SJCRH30 (cell line): Measurements from ENCODE around the gene ZFAND3. TPM values are rescaled to one million over a fixed set of nuclear protein-coding genes. Genes with fewer than 3 reads are reported as not detected.

Experiments
- DNase-seq, 2 experiments: peaks; one replicate each; pipeline ENCODE4 v3.0.0-alpha.2; 2015 to 2020
- H3K27ac ChIP-seq: fragments of 250-450 bp; sonication (Bioruptor Pico); 2 replicates; pipeline ENCODE4 v1.5.1; 2020; ENCODE audit warnings: mild to moderate bottlenecking, moderate library complexity
- H3K27me3 ChIP-seq: fragments of 250-450 bp; sonication (Bioruptor Pico); 2 replicates; pipeline ENCODE4 v1.5.1; 2020; ENCODE audit warnings: mild to moderate bottlenecking, moderate library complexity
- H3K36me3 ChIP-seq: fragments of 250-450 bp; sonication (Bioruptor Pico); 2 replicates; pipeline ENCODE4 v1.5.1; 2020; ENCODE audit warnings: mild to moderate bottlenecking, moderate library complexity
- H3K4me1 ChIP-seq: fragments of 250-450 bp; sonication (Bioruptor Pico); 2 replicates; pipeline ENCODE4 v1.5.1; 2020; ENCODE audit warnings: mild to moderate bottlenecking, moderate library complexity
- H3K4me3 ChIP-seq: fragments of 250-450 bp; sonication (Bioruptor Pico); 2 replicates; pipeline ENCODE4 v1.5.1; 2020; ENCODE audit warnings: mild to moderate bottlenecking, moderate library complexity
- H3K9me3 ChIP-seq: fragments of 250-450 bp; sonication (Bioruptor Pico); replicated peaks from 2 replicates; pipeline ENCODE4 v1.5.1; 2020; ENCODE audit warnings: mild to moderate bottlenecking, moderate library complexity
- total RNA-seq: library from RNA; depleted of rRNA; stranded (reverse); fragments of >200 nt; shearing (Covaris generic); gene quantifications from 2 replicates; pipeline ENCODE4 v1.2.3, GENCODE V29; 2014

The ZFAND3 gene
- total RNA-seq, 1 experiment from 2014 or later = 28.7 TPM

- H3K9me3 ChIP-seq = no peaks in the 10 kb centered on the region
- no peaks in the 10 kb centered on the region; the same call in none of the 2 replicates for H3K36me3 ChIP-seq
- no peaks in the 10 kb centered on the region for H3K27me3 ChIP-seq
- no peak overlapping the region for H3K4me3 ChIP-seq
- H3K27ac ChIP-seq = no peak overlapping the region
- DNase-seq = no peak
- H3K4me1 ChIP-seq = no peaks in the 10 kb centered on the region; the same call in 1 of the 2 replicates
Measured at GRCh38 chr6:37897818-37898515, 78.4 kb downstream of the ZFAND3 start.

DNA sequence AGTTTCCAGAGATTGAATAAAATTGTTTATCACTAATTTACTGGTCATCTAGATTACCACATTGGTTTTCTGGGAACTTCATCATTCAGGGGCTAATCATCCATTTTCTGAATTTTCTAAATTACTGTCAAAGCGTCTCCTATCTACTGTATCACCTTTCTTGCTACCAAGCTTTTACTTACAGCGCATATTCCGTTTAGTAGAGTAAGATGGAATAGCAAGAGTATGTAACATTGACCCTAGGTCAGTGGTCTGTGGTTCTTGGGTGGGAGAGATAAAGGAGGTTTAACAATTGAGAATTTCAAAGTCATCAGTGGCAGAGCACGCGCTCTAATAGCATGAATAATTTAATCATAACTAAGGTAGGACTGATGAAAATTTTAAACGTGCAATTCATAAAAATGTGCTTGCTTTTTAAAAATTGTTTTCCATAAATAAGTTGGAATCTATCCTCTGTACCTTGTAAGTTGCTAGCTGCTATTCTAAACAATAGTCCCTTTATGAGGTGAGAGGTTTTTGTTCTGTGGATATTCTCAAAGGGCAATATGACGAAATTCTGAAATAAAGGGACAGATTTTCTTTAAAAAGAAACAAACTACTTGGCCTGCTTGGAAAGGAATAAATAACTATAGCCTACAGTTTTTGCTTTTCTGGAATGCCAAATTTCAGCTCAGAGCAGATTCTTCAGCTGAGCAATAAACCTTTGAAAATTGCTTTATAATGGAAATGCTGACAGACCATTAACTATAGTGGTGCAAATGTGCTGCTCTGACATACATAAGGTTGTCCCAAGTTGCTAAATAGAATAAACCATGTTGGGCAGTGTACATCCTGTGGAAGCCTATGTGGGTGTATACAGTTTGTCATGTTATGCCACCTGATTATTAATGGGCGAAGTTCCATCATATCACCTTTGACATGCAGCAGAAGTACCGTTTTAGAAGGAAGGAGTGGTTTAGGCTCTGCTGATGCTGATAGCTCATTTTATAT is 84.1 kb downstream of the ZFAND3 start:
- DNase-seq = no peak
- Histone ChIP-seq H3K4me1 (no peaks in the 10 kb centered on the region), H3K4me3 (no peak overlapping the region), H3K9me3 (no peaks in the 10 kb centered on the region), H3K36me3 (no peaks in the 10 kb centered on the region), H3K27ac (no peak overlapping the region), H3K27me3 (no peaks in the 10 kb centered on the region)

DNA sequence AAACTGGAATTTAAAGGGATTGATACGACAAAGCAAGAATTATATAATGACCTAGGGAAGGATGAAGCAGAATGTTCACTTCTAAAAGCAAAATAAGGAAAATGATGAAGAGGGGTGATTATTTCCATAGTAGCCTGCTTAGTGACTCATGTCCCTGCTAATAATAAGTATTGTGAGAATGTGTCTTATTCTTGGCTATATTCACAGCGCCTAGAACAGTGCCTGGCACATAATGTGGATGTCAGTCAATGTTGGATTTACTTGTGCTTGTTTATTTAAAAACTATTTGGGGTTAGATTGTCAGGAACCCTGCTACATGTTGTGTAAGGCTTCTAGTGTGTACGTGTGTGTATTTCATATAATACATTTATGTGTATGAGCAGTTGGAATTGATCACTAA is 85.1 kb downstream of the ZFAND3 start:
- Histone ChIP-seq H3K4me3 (no peak overlapping the region), H3K27me3 (no peaks in the 10 kb centered on the region), H3K27ac (no peak overlapping the region), H3K4me1 (no peaks in the 10 kb centered on the region), H3K9me3 (no peaks in the 10 kb centered on the region), H3K36me3 (no peaks in the 10 kb centered on the region)
- DNase-seq = no peak

- Histone ChIP-seq H3K27ac (no peak overlapping the region), H3K27me3 (no peaks in the 10 kb centered on the region), H3K36me3 (no peaks in the 10 kb centered on the region), H3K4me3 (no peak overlapping the region), H3K4me1 (no peaks in the 10 kb centered on the region), H3K9me3 (no peaks in the 10 kb centered on the region)
- DNase-seq = no peak
Measured at GRCh38 chr6:37906121-37906520, 86.6 kb downstream of the ZFAND3 start.

- Histone ChIP-seq H3K36me3 (no peaks in the 10 kb centered on the region), H3K9me3 (no peaks in the 10 kb centered on the region), H3K4me1 (no peaks in the 10 kb centered on the region), H3K27me3 (no peaks in the 10 kb centered on the region), H3K4me3 (no peak overlapping the region), H3K27ac (no peak overlapping the region)
- DNase-seq = no peak
Measured at GRCh38 chr6:37910998-37911397, 91.5 kb downstream of the ZFAND3 start.

- Histone ChIP-seq H3K27ac (no peak overlapping the region), H3K4me1 (no peaks in the 10 kb centered on the region), H3K9me3 (no peaks in the 10 kb centered on the region), H3K4me3 (no peak overlapping the region), H3K27me3 (no peaks in the 10 kb centered on the region), H3K36me3 (peaks cover 4% of the 10 kb centered on the region; the same call in 1 of the 2 replicates)
- no peak for DNase-seq
Measured at GRCh38 chr6:37913210-37913609, 93.7 kb downstream of the ZFAND3 start.

GRCh38 chr6:37915463-37915862 is 95.9 kb downstream of the ZFAND3 start:
- no peak overlapping the region for H3K27ac ChIP-seq
- DNase-seq = no peak
- no peaks in the 10 kb centered on the region for H3K9me3 ChIP-seq
- H3K36me3 ChIP-seq = peaks cover 4% of the 10 kb centered on the region; the same call in 1 of the 2 replicates
- no peak overlapping the region for H3K4me3 ChIP-seq
- no peaks in the 10 kb centered on the region for H3K4me1 ChIP-seq
- no peaks in the 10 kb centered on the region for H3K27me3 ChIP-seq

DNA sequence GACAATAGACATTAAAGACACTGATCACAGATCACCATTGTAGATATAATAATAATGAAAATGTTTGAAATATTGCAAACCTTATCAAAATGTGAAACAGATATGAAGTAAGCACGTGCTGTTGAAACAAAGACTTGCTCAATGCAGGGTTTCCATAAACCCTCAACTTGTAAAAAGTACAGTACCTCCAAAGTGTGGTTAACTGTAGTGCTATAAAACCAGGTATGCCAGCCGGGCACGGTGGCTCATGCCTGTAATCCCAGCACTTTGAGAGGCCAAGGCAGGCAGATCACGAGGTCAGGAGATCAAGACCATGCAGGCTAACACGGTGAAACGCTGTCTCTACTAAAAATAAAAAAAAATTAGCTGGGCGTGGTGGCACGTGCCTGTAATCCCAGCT is 96.6 kb downstream of the ZFAND3 start:
- Histone ChIP-seq H3K36me3 (peaks cover 4% of the 10 kb centered on the region; the same call in 1 of the 2 replicates), H3K4me3 (no peak overlapping the region), H3K9me3 (no peaks in the 10 kb centered on the region), H3K27me3 (no peaks in the 10 kb centered on the region), H3K27ac (no peak overlapping the region), H3K4me1 (no peaks in the 10 kb centered on the region)
- DNase-seq = no peak

GRCh38 chr6:37916675-37917074 is 97.1 kb downstream of the ZFAND3 start:
- no peaks in the 10 kb centered on the region for H3K4me1 ChIP-seq
- no peaks in the 10 kb centered on the region for H3K27me3 ChIP-seq
- DNase-seq = no peak
- H3K9me3 ChIP-seq = no peaks in the 10 kb centered on the region
- no peak overlapping the region for H3K27ac ChIP-seq
- H3K4me3 ChIP-seq = no peak overlapping the region
- peaks cover 4% of the 10 kb centered on the region; the same call in 1 of the 2 replicates for H3K36me3 ChIP-seq

DNA sequence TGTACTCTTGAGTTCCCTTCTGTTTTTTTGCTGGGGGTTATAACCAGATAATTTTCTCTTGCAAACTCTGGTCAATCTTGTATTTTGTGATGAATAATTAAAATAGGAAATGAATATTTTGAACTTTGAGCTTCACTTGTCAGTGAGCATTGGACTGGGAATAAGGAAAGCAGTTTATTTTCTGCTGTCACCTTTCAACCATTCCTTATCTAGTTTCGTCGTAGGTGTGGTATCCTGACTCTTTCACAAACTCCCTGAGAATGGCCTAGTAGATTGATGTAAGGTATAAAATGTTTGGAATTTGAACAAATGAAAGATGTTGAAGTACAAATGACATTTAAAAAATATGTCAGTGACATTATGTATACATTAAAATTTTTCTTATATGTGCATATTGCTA is 98.0 kb downstream of the ZFAND3 start:
- Histone ChIP-seq H3K36me3 (peaks cover 4% of the 10 kb centered on the region; the same call in 1 of the 2 replicates), H3K27me3 (no peaks in the 10 kb centered on the region), H3K9me3 (no peaks in the 10 kb centered on the region), H3K4me1 (no peaks in the 10 kb centered on the region), H3K27ac (no peak overlapping the region), H3K4me3 (no peak overlapping the region)
- no peak for DNase-seq

DNA sequence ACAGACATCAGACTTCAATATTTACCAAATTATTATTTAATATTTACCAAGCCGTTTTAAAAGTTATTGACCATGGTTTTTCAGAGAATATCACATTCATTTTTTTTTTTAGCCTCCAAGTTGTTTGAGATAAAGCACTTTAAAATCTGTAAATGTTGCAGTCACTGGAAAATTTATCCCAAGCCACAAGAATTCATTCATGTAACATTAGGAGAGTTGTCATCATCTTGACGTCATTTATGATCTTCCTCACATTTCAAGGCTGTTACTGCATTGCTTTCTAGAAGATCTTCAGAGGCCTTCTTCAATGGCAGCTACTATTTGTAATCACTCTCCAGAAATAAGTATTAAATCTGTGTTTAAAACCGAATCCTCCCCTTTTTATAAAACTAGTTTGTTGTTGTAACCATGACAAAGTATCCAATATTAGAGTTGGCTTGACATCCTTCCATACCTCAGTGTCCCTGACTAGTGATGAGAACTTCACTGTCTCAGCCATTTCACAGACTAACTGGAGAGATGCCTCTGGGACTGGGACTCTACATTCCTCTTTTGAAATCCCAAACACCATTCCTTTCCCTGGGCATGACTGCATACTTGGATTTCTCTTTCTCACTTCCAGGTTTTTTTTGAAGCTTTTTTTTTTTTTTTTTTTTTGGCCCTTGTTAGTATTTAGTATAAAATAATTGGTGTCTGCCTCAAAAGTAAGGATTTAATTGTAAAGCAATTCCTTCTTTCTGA is 100.1 kb downstream of the ZFAND3 start:
- Histone ChIP-seq H3K27me3 (no peaks in the 10 kb centered on the region), H3K36me3 (peaks cover 4% of the 10 kb centered on the region; the same call in 1 of the 2 replicates), H3K4me1 (no peaks in the 10 kb centered on the region), H3K27ac (no peak overlapping the region), H3K4me3 (no peak overlapping the region), H3K9me3 (no peaks in the 10 kb centered on the region)
- no peak for DNase-seq

DNA sequence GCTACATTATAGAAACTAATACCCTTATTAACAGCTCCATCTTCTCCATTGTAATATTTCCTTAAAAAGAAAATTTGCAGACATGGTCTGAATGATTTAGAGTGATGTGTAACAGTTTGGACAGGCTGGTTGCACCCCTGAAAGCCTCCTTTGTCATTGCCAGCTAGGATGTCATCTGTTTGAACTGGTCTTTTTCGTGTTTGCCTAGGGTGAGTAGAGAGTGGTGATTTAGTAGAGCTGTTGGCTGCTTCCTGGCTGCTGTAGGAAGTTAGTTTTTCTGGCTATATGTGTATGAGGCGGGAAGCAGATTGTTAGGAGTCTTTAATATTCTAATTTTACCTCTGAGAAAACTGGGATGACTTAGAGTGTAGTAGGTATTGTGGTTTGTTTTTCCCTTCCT is 101.1 kb downstream of the ZFAND3 start:
- H3K4me1 ChIP-seq = no peaks in the 10 kb centered on the region
- no peak overlapping the region for H3K4me3 ChIP-seq
- H3K27ac ChIP-seq = no peak overlapping the region
- no peak for DNase-seq
- H3K9me3 ChIP-seq = no peaks in the 10 kb centered on the region
- H3K36me3 ChIP-seq = peaks cover 4% of the 10 kb centered on the region; the same call in 1 of the 2 replicates
- H3K27me3 ChIP-seq = no peaks in the 10 kb centered on the region

DNA sequence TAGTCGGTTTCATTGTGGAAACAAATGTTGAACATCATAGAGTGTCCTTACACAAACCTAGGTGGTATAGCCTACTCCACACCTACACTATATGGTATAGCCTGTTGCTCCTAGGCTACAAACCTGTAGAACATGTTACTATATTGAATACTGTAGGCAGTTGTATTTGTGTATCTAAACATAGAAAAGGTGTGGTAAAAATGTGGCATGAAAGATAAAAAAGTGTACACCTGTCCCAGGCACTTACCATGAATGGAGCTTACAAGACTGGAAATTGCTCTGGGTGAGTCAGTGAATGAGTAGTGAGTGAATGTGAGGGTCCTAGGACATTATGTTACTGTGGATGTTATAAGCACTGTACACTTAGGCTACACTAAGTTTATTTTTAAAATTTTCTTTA is 103.0 kb downstream of the ZFAND3 start:
- Histone ChIP-seq H3K4me1 (no peaks in the 10 kb centered on the region), H3K27ac (no peak overlapping the region)
- no peak for DNase-seq

DNA sequence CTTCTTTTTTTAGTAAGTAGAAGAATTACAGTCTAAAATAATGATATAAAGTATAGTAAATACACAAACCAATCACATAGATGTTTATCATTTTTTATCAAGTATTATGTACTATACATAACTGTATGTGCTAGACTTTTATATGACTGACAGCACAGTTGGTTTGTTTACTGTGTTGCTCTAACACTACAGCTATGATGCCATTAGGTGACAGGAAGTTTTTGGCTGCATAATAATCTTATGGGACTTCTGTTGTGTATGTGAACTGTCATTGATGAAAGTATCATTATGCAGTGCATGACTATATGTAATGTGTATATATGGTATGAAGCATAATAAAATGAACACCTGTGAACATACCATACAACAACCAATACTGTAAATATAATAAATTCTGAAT is 104.0 kb downstream of the ZFAND3 start:
- Histone ChIP-seq H3K4me3 (no peak overlapping the region), H3K4me1 (no peaks in the 10 kb centered on the region), H3K9me3 (no peaks in the 10 kb centered on the region), H3K27ac (no peak overlapping the region), H3K27me3 (no peaks in the 10 kb centered on the region), H3K36me3 (0 out of 2 replicates have a peak, but pooled peaks cover 2% of the 10 kb centered on the region)
- DNase-seq = no peak

More for the DNA sequence above, 103.0 kb downstream of the ZFAND3 start:
- Histone ChIP-seq H3K4me3 (no peak overlapping the region), H3K36me3 (0 out of 2 replicates have a peak, but pooled peaks cover 2% of the 10 kb centered on the region), H3K9me3 (no peaks in the 10 kb centered on the region), H3K27me3 (no peaks in the 10 kb centered on the region)
